ENCODE data around the gene MSH5.
"Not testable (repeated sequence)": the region's sequence is repeated elsewhere in the genome, so short reads cannot be mapped to it uniquely, and the experiment has no call there.

Gene MSH5

GRCh38 chr6:31801031-31801927, 61.5 kb downstream of the MSH5 start:
- not testable (repeated sequence) for DNase-seq (ENCODE audit: low read depth)

- DNase-seq (ENCODE audit: low read depth), result no peak
Measured at GRCh38 chr6:31805939-31806469, 66.2 kb downstream of the MSH5 start.

GRCh38 chr6:31806470-31807272, 66.9 kb downstream of the MSH5 start, which contains the start of gene LSM2:
Gene LSM2 (minus strand): TSS chr6:31806966. CDS start chr6:31806757, 209 bp downstream.
- DNase-seq (ENCODE audit: low read depth), result peak; percentile 97

- DNase-seq (ENCODE audit: low read depth), result not testable (repeated sequence)
Measured at GRCh38 chr6:31808599-31808998, 68.8 kb downstream of the MSH5 start.

GRCh38 chr6:31811645-31812044, 71.8 kb downstream of the MSH5 start:
- no peak for DNase-seq (ENCODE audit: low read depth)
